ENCODE measurements around the gene GRIN1. TPM values are rescaled to one million over a fixed set of nuclear protein-coding genes. Genes with fewer than 3 reads are reported as not detected.

GRIN1 gene
- total and polyA plus RNA-seq, 2 donors: 0.18 to 0.19 TPM

DNA sequence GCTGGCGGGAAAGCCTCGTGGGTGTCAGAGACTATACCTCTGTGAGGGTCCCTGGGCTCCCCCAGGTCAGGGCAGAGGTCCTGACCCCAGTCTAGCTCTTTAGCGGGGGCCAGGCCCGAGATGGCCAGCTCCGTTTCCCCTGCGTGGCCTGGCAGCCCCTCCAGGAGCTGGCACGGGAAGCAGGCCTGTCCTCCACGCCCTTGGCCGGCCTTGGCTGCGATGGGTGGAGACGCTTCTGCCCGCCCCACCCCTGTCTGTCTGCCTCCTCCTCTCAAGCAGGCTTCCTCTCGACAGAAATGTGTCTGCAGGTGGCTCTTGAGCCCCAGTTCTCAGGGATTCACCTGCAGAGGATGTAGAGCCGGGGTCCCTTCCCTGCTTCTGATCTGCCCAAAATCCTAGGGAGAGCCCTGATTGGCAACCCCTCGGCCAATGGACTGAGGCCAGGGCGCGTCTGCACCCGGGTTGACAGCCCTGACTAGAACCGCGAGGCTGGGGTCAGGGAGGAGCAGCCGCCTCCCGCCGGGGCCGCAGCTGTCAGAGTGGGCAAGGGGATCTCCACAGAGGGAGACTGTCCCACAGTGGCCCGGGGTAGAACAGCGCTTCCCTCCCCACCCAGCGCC, 2.6 kb upstream of the GRIN1 start:
- no peak for DNase-seq (ENCODE audit: low read depth in 6 of 9, low spot score in 9 of 9)

DNA sequence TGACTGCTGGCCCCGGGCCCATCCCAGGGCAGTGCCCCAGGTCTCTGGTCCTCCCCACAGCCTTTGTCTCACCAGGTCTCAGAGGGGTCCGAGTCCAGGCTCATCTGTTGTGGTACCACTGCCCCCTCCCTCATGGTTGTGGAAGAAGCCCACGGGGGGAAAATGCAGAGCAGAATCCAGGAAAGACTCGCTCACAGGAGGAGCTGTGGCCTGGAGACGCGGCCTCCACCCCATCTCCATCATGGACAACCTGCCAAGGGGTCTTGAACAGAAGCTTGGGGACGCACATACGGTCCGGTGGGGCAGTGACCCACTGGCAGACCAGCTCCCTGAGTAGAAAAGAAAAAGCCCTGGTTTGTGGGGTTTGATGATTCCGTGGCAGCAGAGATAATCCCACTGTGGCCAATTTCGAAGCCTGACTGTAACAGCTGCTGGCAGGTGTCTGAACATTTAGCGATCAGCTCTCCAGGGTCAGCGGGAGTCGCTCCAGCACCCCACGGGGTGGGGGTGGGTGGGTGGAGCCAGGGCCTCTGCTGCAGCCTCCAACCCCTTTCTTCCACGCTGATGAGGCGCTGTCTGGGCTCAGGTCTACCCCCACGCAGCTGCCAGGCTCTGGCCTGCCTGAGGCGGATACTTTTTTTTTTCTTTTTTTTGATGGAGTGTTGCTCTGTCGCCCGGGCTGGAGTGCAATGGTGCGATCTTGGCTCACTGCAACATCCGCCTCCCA, 1.9 kb upstream of the GRIN1 start:
- Histone ChIP-seq H3K4me3 (ENCODE audit: low read length in 2 of 2) (no peak overlapping the region), H3K27ac (ENCODE audit: low read depth in 1 of 2, low read length in 1 of 2) (no peak overlapping the region), H3K4me1 (ENCODE audit: control insufficient read depth in 2 of 2, insufficient read depth in 2 of 2, low read length in 2 of 2) (peaks cover 33 to 34% of the 10 kb centered on the region in 2 donors), H3K27me3 (ENCODE audit: control insufficient read depth in 2 of 2, insufficient read depth in 1 of 2, low read length in 1 of 2) (peaks cover 39 to 85% of the 10 kb centered on the region in 2 donors), H3K36me3 (ENCODE audit: control insufficient read depth in 2 of 2, insufficient read depth in 2 of 2, low read length in 1 of 2) (no peaks in the 10 kb centered on the region), H3K9me3 (ENCODE audit: control insufficient read depth in 2 of 2, insufficient read depth in 1 of 2, low read length in 1 of 2) (peaks cover 1 to 19% of the 10 kb centered on the region in 2 donors)
- no peak for DNase-seq (ENCODE audit: low read depth in 6 of 9, low spot score in 9 of 9)
- 70% methylated on average over 23 of the region's 23 CpGs for WGBS

More for the DNA sequence above, 2.6 kb upstream of the GRIN1 start:
- Histone ChIP-seq H3K36me3 (ENCODE audit: control insufficient read depth in 2 of 2, insufficient read depth in 2 of 2, low read length in 1 of 2) (no peaks in the 10 kb centered on the region), H3K4me1 (ENCODE audit: control insufficient read depth in 2 of 2, insufficient read depth in 2 of 2, low read length in 2 of 2) (peaks cover 32 to 33% of the 10 kb centered on the region in 2 donors), H3K4me3 (ENCODE audit: low read length in 2 of 2) (no peak overlapping the region), H3K27ac (ENCODE audit: low read depth in 1 of 2, low read length in 1 of 2) (no peak overlapping the region), H3K9me3 (ENCODE audit: control insufficient read depth in 2 of 2, insufficient read depth in 1 of 2, low read length in 1 of 2) (peaks cover 1 to 19% of the 10 kb centered on the region in 2 donors), H3K27me3 (ENCODE audit: control insufficient read depth in 2 of 2, insufficient read depth in 1 of 2, low read length in 1 of 2) (peaks cover 39 to 85% of the 10 kb centered on the region in 2 donors)
- 44% methylated on average over 27 of the region's 27 CpGs for whole genome bisulfite sequencing

DNA sequence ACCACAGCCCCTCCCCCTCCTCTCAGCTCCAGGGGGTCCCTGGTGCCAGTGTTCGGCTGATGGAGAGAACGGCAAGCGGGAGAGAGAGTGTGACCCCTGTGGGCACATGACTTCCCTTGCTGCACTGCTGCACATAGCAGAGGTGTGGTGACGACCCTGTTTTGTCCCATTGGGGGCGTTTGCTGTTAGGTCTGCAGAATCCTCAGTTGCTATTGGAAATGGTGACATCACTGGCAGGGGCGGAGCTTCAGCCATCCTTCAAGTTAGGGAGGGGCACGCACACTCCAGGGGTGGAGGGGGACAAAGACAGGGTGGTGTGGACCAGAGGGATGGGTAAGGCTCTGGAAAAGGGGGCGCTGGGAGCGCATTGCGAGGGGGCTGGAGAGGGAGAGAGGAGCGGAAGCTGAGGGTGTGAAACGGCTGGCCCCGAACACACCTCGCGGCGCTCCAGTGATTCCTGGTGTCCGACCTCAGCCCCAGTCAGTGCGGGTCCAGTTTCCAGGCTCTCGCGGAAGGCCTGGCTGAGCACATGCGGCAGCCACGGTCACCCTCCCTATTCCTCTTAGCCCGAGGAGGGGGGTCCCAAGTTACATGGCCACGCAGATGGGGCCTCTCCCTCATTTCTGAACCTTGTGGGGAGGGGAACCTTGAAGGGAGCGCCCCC, 764 bp upstream of the GRIN1 start:
- Histone ChIP-seq H3K27ac (ENCODE audit: low read depth in 1 of 2, low read length in 1 of 2) (no peak overlapping the region), H3K4me3 (ENCODE audit: low read length in 2 of 2) (no peak overlapping the region), H3K4me1 (ENCODE audit: control insufficient read depth in 2 of 2, insufficient read depth in 2 of 2, low read length in 2 of 2) (peaks cover 33 to 34% of the 10 kb centered on the region in 2 donors), H3K9me3 (ENCODE audit: control insufficient read depth in 2 of 2, insufficient read depth in 1 of 2, low read length in 1 of 2) (peaks cover 1 to 19% of the 10 kb centered on the region in 2 donors), H3K27me3 (ENCODE audit: control insufficient read depth in 2 of 2, insufficient read depth in 1 of 2, low read length in 1 of 2) (peaks cover 42 to 91% of the 10 kb centered on the region in 2 donors), H3K36me3 (ENCODE audit: control insufficient read depth in 2 of 2, insufficient read depth in 2 of 2, low read length in 1 of 2) (no peaks in the 10 kb centered on the region)
- 17% methylated on average over 25 of the region's 25 CpGs for WGBS
- no peak for DNase-seq (ENCODE audit: low read depth in 6 of 9, low spot score in 9 of 9)

DNA sequence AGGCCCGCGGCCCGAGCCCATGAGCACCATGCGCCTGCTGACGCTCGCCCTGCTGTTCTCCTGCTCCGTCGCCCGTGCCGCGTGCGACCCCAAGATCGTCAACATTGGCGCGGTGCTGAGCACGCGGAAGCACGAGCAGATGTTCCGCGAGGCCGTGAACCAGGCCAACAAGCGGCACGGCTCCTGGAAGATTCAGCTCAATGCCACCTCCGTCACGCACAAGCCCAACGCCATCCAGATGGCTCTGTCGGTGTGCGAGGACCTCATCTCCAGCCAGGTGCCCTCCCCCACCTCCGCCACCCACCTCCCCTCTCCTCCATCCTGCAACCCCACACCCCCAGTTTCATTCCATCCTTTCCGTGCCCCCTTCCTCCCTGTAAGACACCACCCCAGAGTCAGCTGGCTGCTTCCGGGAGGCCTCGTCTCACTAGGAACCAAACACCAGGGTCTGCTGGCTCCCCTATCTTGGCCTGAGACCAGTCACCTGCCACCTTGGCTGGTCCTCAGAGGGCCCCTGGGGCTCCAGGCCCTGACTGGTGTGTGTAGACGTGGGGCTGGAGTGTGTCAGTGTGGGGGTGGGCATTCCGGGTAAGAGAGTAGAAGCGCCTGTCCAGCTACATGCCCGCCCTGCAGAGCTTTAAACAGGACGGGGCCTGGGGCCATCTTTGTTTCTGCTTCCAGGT, 655 bp downstream of the GRIN1 start:
- Histone ChIP-seq H3K4me3 (ENCODE audit: low read length in 2 of 2) (no peak overlapping the region), H3K9me3 (ENCODE audit: control insufficient read depth in 2 of 2, insufficient read depth in 1 of 2, low read length in 1 of 2) (peaks cover 1 to 19% of the 10 kb centered on the region in 2 donors), H3K4me1 (ENCODE audit: control insufficient read depth in 2 of 2, insufficient read depth in 2 of 2, low read length in 2 of 2) (peaks cover 33 to 34% of the 10 kb centered on the region in 2 donors), H3K27me3 (ENCODE audit: control insufficient read depth in 2 of 2, insufficient read depth in 1 of 2, low read length in 1 of 2) (peaks cover 46 to 91% of the 10 kb centered on the region in 2 donors), H3K27ac (ENCODE audit: low read depth in 1 of 2, low read length in 1 of 2) (no peak overlapping the region), H3K36me3 (ENCODE audit: control insufficient read depth in 2 of 2, insufficient read depth in 2 of 2, low read length in 1 of 2) (no peaks in the 10 kb centered on the region)
- no peak for DNase-seq (ENCODE audit: low read depth in 6 of 9, low spot score in 9 of 9)
- WGBS: 43% methylated on average over 37 of the region's 37 CpGs

DNA sequence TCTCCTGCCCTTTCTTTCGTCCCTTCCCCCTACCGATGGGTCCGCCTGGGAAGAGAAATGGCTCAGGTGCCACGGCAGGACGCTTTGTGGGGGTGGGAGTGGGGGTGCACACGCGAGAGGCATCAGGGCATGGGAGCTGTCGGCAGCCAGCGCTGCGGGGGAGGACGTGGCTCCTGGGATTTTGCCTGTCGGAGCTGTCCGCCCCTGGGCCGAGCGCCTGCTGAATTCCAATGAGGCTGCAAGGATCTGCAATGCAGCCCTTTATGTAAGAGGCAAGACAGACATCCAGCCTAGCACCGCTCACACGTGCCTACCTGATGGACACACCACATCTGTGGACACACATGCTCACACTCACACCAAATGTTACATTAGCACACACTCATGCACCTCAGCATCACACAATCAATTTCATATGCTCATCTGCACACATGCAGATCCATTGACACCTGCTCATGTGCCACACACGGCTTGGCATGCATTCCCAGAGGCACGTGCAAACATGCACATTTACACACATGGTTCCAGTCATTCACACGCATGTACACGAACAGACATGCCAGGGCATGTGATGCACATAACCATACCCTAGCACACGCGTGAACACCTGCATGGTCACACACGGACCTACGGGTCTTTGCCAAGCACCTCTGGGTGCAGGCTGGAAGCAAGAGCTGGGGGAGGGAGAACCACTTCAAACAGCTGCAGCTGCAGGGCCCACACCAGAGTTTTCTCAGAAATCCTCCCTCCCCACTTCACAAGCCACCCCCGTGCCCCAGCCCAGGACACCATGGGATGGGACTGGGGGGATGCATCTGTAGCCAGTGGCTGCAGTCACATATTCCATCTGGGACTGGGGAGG, 1.4 kb downstream of the GRIN1 start:
- Histone ChIP-seq H3K4me1 (ENCODE audit: control insufficient read depth in 2 of 2, insufficient read depth in 2 of 2, low read length in 2 of 2) (peaks cover 33 to 34% of the 10 kb centered on the region in 2 donors), H3K4me3 (ENCODE audit: low read length in 2 of 2) (no peak overlapping the region), H3K27me3 (ENCODE audit: control insufficient read depth in 2 of 2, insufficient read depth in 1 of 2, low read length in 1 of 2) (peaks cover 46 to 85% of the 10 kb centered on the region in 2 donors), H3K27ac (ENCODE audit: low read depth in 1 of 2, low read length in 1 of 2) (no peak overlapping the region), H3K9me3 (ENCODE audit: control insufficient read depth in 2 of 2, insufficient read depth in 1 of 2, low read length in 1 of 2) (peaks cover 1 to 19% of the 10 kb centered on the region in 2 donors), H3K36me3 (ENCODE audit: control insufficient read depth in 2 of 2, insufficient read depth in 2 of 2, low read length in 1 of 2) (no peaks in the 10 kb centered on the region)
- DNase-seq (ENCODE audit: low read depth in 6 of 9, low spot score in 9 of 9): peak in 1 of 9 donors; percentile 48
- 49% methylated on average over 26 of the region's 26 CpGs for WGBS

DNA sequence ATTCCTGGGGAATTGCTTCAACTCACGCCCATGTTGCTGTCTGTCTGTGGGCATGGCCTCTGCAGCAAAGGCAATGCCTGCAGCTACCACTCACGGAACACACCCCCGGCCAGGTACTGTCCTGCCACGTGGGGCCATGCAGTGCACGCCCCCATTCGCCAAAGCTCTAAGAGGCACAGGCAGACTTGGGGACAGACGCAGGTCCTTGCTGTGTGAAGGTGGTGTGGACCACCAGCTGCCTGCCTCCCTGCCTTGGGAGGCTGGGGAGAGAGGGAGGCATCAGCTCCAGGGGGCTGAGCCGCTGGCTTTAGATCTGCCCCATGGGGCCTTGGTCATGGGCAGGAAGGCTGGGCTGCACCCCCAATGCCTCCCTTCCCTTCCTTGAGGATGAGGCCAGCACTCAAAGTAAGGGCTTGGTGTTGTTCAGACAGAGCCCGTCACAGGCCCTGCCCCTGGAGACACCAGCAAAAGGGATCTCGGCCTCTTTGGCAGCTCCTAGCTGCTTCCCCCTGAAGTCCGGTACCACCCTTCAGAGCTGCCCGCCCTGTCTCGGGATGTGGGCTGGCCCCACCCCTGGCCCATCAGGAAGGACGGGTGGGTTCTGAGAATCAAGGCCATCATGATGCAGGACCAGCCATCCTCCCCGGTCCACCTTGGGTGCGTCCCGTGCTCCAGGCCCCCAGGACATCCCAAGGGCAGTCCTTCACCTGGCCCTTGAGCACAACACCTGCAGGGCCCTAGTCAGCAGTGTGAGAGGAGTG, 2.3 kb downstream of the GRIN1 start:
- Histone ChIP-seq H3K27ac (ENCODE audit: low read depth in 1 of 2, low read length in 1 of 2) (no peak overlapping the region), H3K4me1 (ENCODE audit: control insufficient read depth in 2 of 2, insufficient read depth in 2 of 2, low read length in 2 of 2) (peaks cover 33 to 34% of the 10 kb centered on the region in 2 donors), H3K9me3 (ENCODE audit: control insufficient read depth in 2 of 2, insufficient read depth in 1 of 2, low read length in 1 of 2) (peaks cover 1 to 19% of the 10 kb centered on the region in 2 donors), H3K4me3 (ENCODE audit: low read length in 2 of 2) (no peak overlapping the region), H3K27me3 (ENCODE audit: control insufficient read depth in 2 of 2, insufficient read depth in 1 of 2, low read length in 1 of 2) (peaks cover 43 to 84% of the 10 kb centered on the region in 2 donors), H3K36me3 (ENCODE audit: control insufficient read depth in 2 of 2, insufficient read depth in 2 of 2, low read length in 1 of 2) (no peaks in the 10 kb centered on the region)
- DNase-seq (ENCODE audit: low read depth in 6 of 9, low spot score in 9 of 9): no peak
- WGBS: 81% methylated on average over 17 of the region's 17 CpGs

DNA sequence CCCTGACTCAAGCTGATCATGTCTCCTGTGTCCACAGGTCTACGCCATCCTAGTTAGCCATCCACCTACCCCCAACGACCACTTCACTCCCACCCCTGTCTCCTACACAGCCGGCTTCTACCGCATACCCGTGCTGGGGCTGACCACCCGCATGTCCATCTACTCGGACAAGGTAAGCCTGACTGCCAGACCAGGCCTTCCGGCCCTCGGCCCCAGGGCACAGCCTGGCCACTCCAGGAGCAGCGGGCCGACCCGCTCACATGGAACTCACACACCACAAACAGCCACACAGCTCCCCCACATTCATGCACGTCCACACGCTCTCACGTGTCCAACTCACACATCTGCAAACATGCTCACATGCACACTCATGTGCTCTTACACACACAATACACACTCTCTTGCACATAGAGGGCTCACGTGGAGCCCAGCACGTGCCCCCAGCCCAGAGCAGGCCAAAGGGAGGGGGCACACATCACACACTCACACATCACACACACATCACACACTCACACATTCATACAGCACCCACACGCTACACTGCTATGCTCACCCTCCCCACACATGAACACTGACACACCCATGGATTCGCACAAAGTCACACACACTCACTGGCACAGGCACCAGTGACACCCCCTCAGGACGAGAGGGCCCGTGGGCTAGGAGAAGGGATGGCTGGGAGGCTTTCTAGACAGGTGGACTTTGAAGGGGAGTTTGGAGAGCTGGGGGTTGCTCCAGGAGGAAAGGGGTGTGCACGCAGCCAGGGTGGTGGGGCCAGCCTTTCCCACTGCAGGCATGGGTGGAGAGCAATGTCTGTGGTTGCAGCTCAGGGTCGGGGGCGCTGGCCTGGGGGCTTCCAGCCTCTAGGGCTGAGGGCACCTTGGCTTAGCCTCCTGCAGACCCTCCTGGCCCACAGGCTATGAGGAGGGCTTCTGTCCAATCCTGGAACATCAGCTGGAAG, 3.3 kb downstream of the GRIN1 start:
- no peak for DNase-seq (ENCODE audit: low read depth in 6 of 9, low spot score in 9 of 9)
- WGBS: 88% methylated on average over 24 of the region's 24 CpGs
- H3K36me3 ChIP-seq (ENCODE audit: control insufficient read depth in 2 of 2, insufficient read depth in 2 of 2, low read length in 1 of 2): no peaks in the 10 kb centered on the region
- peaks cover 1 to 12% of the 10 kb centered on the region in 2 donors for H3K9me3 ChIP-seq (ENCODE audit: control insufficient read depth in 2 of 2, insufficient read depth in 1 of 2, low read length in 1 of 2)
- H3K4me3 ChIP-seq (ENCODE audit: low read length in 2 of 2): no peak overlapping the region
- no peak overlapping the region for H3K27ac ChIP-seq (ENCODE audit: low read depth in 1 of 2, low read length in 1 of 2)
- peaks cover 39 to 82% of the 10 kb centered on the region in 2 donors for H3K27me3 ChIP-seq (ENCODE audit: control insufficient read depth in 2 of 2, insufficient read depth in 1 of 2, low read length in 1 of 2)
- H3K4me1 ChIP-seq (ENCODE audit: control insufficient read depth in 2 of 2, insufficient read depth in 2 of 2, low read length in 2 of 2): peaks cover 30 to 31% of the 10 kb centered on the region in 2 donors

Measured in thymus (tissue), 11 donors.